Uterus (tissue), 4 donors: Measurements from ENCODE around the gene ABCC2. TPM values are rescaled to one million over a fixed set of nuclear protein-coding genes. Genes with fewer than 3 reads are reported as not detected.

ENCODE experiments used
- DNase-seq, 2 donors: peaks; one replicate each; pipeline ENCODE4 v3.0.0-alpha.2; 2019 to 2020
- H3K27ac ChIP-seq, 2 donors: fragments of 200-600 bp; sonication (generic); 1 replicate in 1 of 2; 2 replicates in 1 of 2; pipeline ENCODE4 v1.5.1; 2016 to 2018
- H3K27me3 ChIP-seq, 2 donors: fragments of 200-600 bp; sonication (generic); one replicate each; pipeline ENCODE4 v1.5.1; 2018 to 2019; ENCODE audit warnings: control low read depth in 1 of 2
- H3K36me3 ChIP-seq, 2 donors: fragments of 200-600 bp; sonication (generic); one replicate each; pipeline ENCODE4 v1.5.1; 2019; ENCODE audit warnings: control low read depth in 1 of 2
- H3K4me1 ChIP-seq, 2 donors: fragments of 200-600 bp; sonication (generic); one replicate each; pipeline ENCODE4 v1.5.1; 2018 to 2019; ENCODE audit warnings: control low read depth in 1 of 2
- H3K4me3 ChIP-seq, 2 donors: fragments of 200-600 bp; sonication (generic); 1 replicate in 1 of 2; 2 replicates in 1 of 2; pipeline ENCODE4 v1.5.1; 2018 to 2019; ENCODE audit warnings: mild to moderate bottlenecking in 1 of 2
- H3K9me3 ChIP-seq, 2 donors: fragments of 200-600 bp; sonication (generic); one replicate each; pipeline ENCODE4 v1.5.1; 2019; ENCODE audit warnings: control low read depth in 1 of 2
- POLR2A ChIP-seq, 2 donors: fragments of 450-650 bp; IDR thresholded peaks; one replicate each; pipeline ENCODE4 v1.6.1; 2016; ENCODE audit warnings: antibody characterized with exemption in 2 of 2, mild to moderate bottlenecking in 1 of 2, moderate library complexity in 1 of 2
- intact Hi-C: fragments of 100-400 bp; cut with DNase I; formaldehyde crosslinking; loops from one replicate; pipeline ENCODE4 v1.15.1; 2023; ENCODE audit warnings: low total_unique reads
- total RNA-seq, 4 donors: library from RNA; depleted of rRNA in 3 of 4; stranded (reverse); fragments of >200 nt in 3 of 4; gene quantifications; one replicate each; pipeline versions ENCODE4 v1.1.0 to v1.2.4, GENCODE V29; 2014 to 2023
- TF ChIP-seq, protein P1 (sequence below), 4 experiments: fragments of 200-600 bp in 2 of 4; fragments of 450-650 bp in 2 of 4; sonication (generic) in 2 of 4; IDR thresholded peaks; one replicate each; pipeline ENCODE4 v1.5.1; 2016 to 2019; ENCODE audit warnings: antibody characterized with exemption in 4 of 4, mild to moderate bottlenecking in 2 of 4, moderate library complexity in 1 of 4
- donor health status: DM: yes; HTN: yes; CAD: no.

ABCC2 gene
- total RNA-seq, 4 donors from 2014 or later: 0.29 to 3.0 (median 1.2) TPM

DNA sequence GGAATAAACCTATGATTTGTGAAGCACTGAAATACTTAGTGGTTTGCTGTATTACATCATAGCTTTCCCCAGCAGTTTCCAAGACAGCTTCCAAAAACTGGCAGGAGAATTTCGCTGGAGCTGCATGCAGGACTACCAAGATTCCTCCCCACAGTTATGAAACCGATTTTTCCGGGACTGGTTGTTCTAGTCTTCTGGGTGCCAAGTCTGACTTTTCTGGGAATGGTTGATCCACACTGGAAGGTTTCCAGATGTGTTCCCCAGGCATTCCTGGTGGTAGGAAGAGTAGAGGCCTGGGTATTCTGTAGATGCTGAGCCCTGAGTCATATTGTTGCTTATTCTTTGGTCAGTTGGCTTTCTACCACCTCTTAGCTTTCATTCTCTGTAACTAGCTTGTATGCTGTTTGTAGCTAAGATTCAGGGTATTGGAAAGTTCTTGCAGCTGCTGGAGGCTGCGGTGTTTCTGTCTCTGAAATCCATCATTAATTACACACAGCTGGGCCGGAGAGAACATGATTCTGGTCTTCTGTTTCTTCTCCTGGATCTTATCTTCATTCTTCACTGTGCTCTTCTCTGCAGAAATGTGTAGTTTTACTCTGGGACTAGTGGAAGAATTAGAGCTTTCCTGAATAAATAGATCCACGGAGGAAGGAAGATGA, 6.3 kb downstream of the ABCC2 start:
- H3K9me3 ChIP-seq: no peaks in the 10 kb centered on the region
- intact Hi-C loops: no loop called here
- peak; percentile 73 to 74 for DNase-seq
- H3K4me3 ChIP-seq: no peak overlapping the region
- peaks cover 0 to 4% of the 10 kb centered on the region in 2 donors for H3K4me1 ChIP-seq
- H3K27ac ChIP-seq: peak overlapping the region; percentile 62 to 69
- no peaks in the 10 kb centered on the region for H3K36me3 ChIP-seq
- no peak for TF ChIP-seq POLR2A (IDR thresholded peaks at IDR 0.05)
- TF ChIP-seq, protein P1, sequence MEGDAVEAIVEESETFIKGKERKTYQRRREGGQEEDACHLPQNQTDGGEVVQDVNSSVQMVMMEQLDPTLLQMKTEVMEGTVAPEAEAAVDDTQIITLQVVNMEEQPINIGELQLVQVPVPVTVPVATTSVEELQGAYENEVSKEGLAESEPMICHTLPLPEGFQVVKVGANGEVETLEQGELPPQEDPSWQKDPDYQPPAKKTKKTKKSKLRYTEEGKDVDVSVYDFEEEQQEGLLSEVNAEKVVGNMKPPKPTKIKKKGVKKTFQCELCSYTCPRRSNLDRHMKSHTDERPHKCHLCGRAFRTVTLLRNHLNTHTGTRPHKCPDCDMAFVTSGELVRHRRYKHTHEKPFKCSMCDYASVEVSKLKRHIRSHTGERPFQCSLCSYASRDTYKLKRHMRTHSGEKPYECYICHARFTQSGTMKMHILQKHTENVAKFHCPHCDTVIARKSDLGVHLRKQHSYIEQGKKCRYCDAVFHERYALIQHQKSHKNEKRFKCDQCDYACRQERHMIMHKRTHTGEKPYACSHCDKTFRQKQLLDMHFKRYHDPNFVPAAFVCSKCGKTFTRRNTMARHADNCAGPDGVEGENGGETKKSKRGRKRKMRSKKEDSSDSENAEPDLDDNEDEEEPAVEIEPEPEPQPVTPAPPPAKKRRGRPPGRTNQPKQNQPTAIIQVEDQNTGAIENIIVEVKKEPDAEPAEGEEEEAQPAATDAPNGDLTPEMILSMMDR (IDR thresholded peaks at IDR 0.05): no peak
- no peaks in the 10 kb centered on the region for H3K27me3 ChIP-seq

- H3K36me3 ChIP-seq: no peaks in the 10 kb centered on the region
- intact Hi-C loops: no loop called here
- H3K4me3 ChIP-seq: no peak overlapping the region
- no peak for TF ChIP-seq POLR2A (IDR thresholded peaks at IDR 0.05)
- TF ChIP-seq, protein P1 (IDR thresholded peaks at IDR 0.05): no peak
- H3K27ac ChIP-seq: no peak overlapping the region
- peaks cover 0 to 4% of the 10 kb centered on the region in 2 donors for H3K4me1 ChIP-seq
- H3K27me3 ChIP-seq: no peaks in the 10 kb centered on the region
- no peaks in the 10 kb centered on the region for H3K9me3 ChIP-seq
- no peak for DNase-seq
Measured at GRCh38 chr10:99791831-99792230, 9.4 kb downstream of the ABCC2 start.

- intact Hi-C loops: no loop called here
- no peak overlapping the region for H3K27ac ChIP-seq
- peaks cover 0 to 4% of the 10 kb centered on the region in 2 donors for H3K4me1 ChIP-seq
- no peaks in the 10 kb centered on the region for H3K9me3 ChIP-seq
- no peaks in the 10 kb centered on the region for H3K27me3 ChIP-seq
- H3K4me3 ChIP-seq: no peak overlapping the region
- H3K36me3 ChIP-seq: no peaks in the 10 kb centered on the region
- TF ChIP-seq, protein P1 (IDR thresholded peaks at IDR 0.05): no peak
- TF ChIP-seq POLR2A (IDR thresholded peaks at IDR 0.05): no peak
- no peak for DNase-seq
Measured at GRCh38 chr10:99793819-99794218, 11.4 kb downstream of the ABCC2 start.

DNA sequence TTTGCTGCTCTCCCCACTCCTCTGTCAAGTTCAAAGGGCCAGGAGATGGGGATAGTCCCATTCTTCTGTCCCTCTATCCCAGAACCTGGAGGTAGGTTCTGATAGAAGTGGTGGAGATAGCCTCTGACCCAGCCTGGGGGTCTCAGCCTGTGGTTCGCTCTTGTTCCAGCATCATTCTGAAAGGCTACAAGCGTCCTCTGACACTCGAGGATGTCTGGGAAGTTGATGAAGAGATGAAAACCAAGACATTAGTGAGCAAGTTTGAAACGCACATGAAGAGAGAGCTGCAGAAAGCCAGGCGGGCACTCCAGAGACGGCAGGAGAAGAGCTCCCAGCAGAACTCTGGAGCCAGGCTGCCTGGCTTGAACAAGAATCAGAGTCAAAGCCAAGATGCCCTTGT, 14.5 kb downstream of the ABCC2 start:
- H3K36me3 ChIP-seq: no peaks in the 10 kb centered on the region
- H3K9me3 ChIP-seq: no peaks in the 10 kb centered on the region
- no peak overlapping the region for H3K4me3 ChIP-seq
- H3K4me1 ChIP-seq: no peaks in the 10 kb centered on the region
- no peaks in the 10 kb centered on the region for H3K27me3 ChIP-seq
- intact Hi-C loops: no loop called here
- no peak overlapping the region for H3K27ac ChIP-seq
- TF ChIP-seq, protein P1 (IDR thresholded peaks at IDR 0.05): no peak
- no peak for TF ChIP-seq POLR2A (IDR thresholded peaks at IDR 0.05)
- DNase-seq: no peak

DNA sequence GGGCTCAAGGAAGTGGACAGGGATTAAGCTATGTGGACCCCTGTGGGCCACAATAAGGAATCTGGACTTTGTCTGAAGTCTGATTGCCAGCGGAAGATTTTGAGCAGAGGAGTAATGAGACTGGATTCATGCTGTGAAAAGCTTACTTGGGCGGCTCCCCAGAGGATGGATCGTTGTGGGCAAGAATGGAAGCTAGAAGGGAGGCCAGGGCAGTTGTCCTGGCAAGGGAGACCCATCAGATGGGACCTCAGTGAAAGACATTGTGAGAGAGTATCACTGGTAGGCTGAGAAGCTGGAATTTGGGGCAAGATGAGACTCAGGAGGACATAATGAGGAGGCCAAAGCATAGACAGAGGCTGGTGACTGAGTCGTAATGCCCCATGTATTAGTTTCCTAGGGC, 15.6 kb downstream of the ABCC2 start:
- Histone ChIP-seq H3K36me3 (no peaks in the 10 kb centered on the region), H3K4me1 (no peaks in the 10 kb centered on the region), H3K4me3 (no peak overlapping the region), H3K9me3 (no peaks in the 10 kb centered on the region), H3K27me3 (no peaks in the 10 kb centered on the region), H3K27ac (no peak overlapping the region)
- TF ChIP-seq, protein P1 (IDR thresholded peaks at IDR 0.05): no peak
- TF ChIP-seq POLR2A (IDR thresholded peaks at IDR 0.05): no peak
- no peak for DNase-seq
- intact Hi-C loops: no loop called here
